A549 (cell line): ENCODE measurements around the gene CFAP97. TPM values are rescaled to one million over a fixed set of nuclear protein-coding genes. Genes with fewer than 3 reads are reported as not detected.
A peak's percentile ranks its signal among the peaks of the same experiment; 100 is the strongest.

Experiments
- ATAC-seq, 2 experiments: fragments of 200-7000 bp in 1 of 2; fragments of >200 bp in 1 of 2; cut with Nextera tagmentation in 1 of 2; cut with Tn5 transposase in 1 of 2; 3 replicates each; pipeline versions ENCODE4 v1.8.0 to v1.9.1; 2018 to 2020; ENCODE audit warnings: mild to moderate bottlenecking in 1 of 2, moderate library complexity in 1 of 2
- CTCF ChIA-PET: fragments of 300-600 bp; sonication (Branson Sonifier 250); formaldehyde crosslinking; extraction: SDS; loops from one replicate; lab custom pipeline; 2021; ENCODE audit warnings: antibody characterized with exemption, inconsistent platforms; lab: Yijun Ruan, JAX
- POLR2A ChIA-PET: fragments of 350-600 bp; formaldehyde crosslinking; extraction: SDS; loops from one replicate; lab custom pipeline; 2021; ENCODE audit warnings: antibody characterized with exemption, inconsistent platforms; lab: Yijun Ruan, JAX
- DNase-seq, 2 experiments: peaks; one replicate each; pipeline versions ENCODE4 v3.0.0 to v3.0.0-alpha.2; 2011 to 2016; ENCODE audit warnings: low read depth in 1 of 2, low spot score in 1 of 2
- FAIRE-seq: peaks from 2 replicates; lab custom pipeline; 2011; peaks lifted over from hg19 to GRCh38; lab: Jason Lieb, UNC
- H3K27ac ChIP-seq, 2 experiments: fragments of >200 bp; sonication (Bioruptor Twin); formaldehyde crosslinking; 3 replicates each; pipeline ENCODE4 v1.5.1; 2016 to 2017
- H3K4me1 ChIP-seq: fragments of >200 bp; sonication (Bioruptor Twin); formaldehyde crosslinking; 3 replicates; pipeline ENCODE4 v1.6.1; 2016
- H3K4me2 ChIP-seq: fragments of >200 bp; sonication (Bioruptor Twin); formaldehyde crosslinking; 3 replicates; pipeline ENCODE4 v1.6.1; 2016
- H3K4me3 ChIP-seq: fragments of >200 bp; sonication (Bioruptor Twin); formaldehyde crosslinking; 3 replicates; pipeline ENCODE4 v1.5.1; 2016
- H3K9me3 ChIP-seq: fragments of >200 bp; sonication (Bioruptor Twin); formaldehyde crosslinking; 3 replicates; pipeline ENCODE4 v1.6.1; 2016
- CEBPB ChIP-seq, 2 experiments: fragments of >200 bp in 1 of 2; sonication (Bioruptor Twin) in 1 of 2; formaldehyde crosslinking in 1 of 2; IDR thresholded peaks; 2 replicates each; pipeline ENCODE4 v1.6.1; 2012 to 2016
- CHD2 ChIP-seq: fragments of 150-350 bp; IDR thresholded peaks from 2 replicates; pipeline ENCODE4 v1.6.1; 2014; ENCODE audit warnings: low read length; ENCODE audit not compliant: partially characterized antibody
- CHD4 ChIP-seq: fragments of 200-600 bp; sonication (generic); IDR thresholded peaks from 2 replicates; pipeline ENCODE4 v1.6.1; 2016; ENCODE audit warnings: antibody characterized with exemption, mild to moderate bottlenecking, borderline replicate concordance
- CTCF ChIP-seq: fragments of >200 bp; sonication (Bioruptor Twin); formaldehyde crosslinking; IDR thresholded peaks from 3 replicates; pipeline ENCODE4 v1.5.1; 2016
- EHMT2 ChIP-seq: fragments of 200-600 bp; sonication (generic); IDR thresholded peaks from 2 replicates; pipeline ENCODE4 v1.6.1; 2016; ENCODE audit warnings: antibody characterized with exemption, low read depth, mild to moderate bottlenecking, moderate library complexity
- EP300 ChIP-seq, 2 experiments: fragments of >200 bp; sonication (Bioruptor Twin); formaldehyde crosslinking; IDR thresholded peaks; 2 replicates in 1 of 2; 3 replicates in 1 of 2; pipeline ENCODE4 v1.6.1; 2016 to 2017
- FOSB ChIP-seq: fragments of 250-450 bp; sonication (Bioruptor Pico); IDR thresholded peaks from 2 replicates; pipeline ENCODE4 v1.5.0; 2020; ENCODE audit warnings: mild to moderate bottlenecking, moderate library complexity
- JUN ChIP-seq, 2 experiments: fragments of >200 bp; sonication (Bioruptor Twin); formaldehyde crosslinking; IDR thresholded peaks; 2 replicates in 1 of 2; 3 replicates in 1 of 2; pipeline ENCODE4 v1.6.1; 2016 to 2017
- RAD21 ChIP-seq, 2 experiments: fragments of >200 bp in 1 of 2; sonication (Bioruptor Twin) in 1 of 2; formaldehyde crosslinking in 1 of 2; IDR thresholded peaks in 1 of 2; conservative IDR thresholded peaks in 1 of 2; 2 replicates in 1 of 2; 3 replicates in 1 of 2; pipeline ENCODE4 v1.6.1; 2012 to 2018; ENCODE audit warnings: inconsistent platforms in 1 of 2
- RCOR1 ChIP-seq: fragments of 150-350 bp; IDR thresholded peaks from 2 replicates; pipeline ENCODE4 v1.6.1; 2014; ENCODE audit warnings: antibody characterized with exemption, low read length, low read depth
- RFX5 ChIP-seq: fragments of 450-650 bp; IDR thresholded peaks from 2 replicates; pipeline ENCODE4 v1.7.1; 2014; ENCODE audit warnings: antibody characterized with exemption, mild to moderate bottlenecking, moderate library complexity
- SMC3 ChIP-seq: fragments of >200 bp; sonication (Bioruptor Twin); formaldehyde crosslinking; IDR thresholded peaks from 3 replicates; pipeline ENCODE4 v1.6.1; 2018; ENCODE audit warnings: inconsistent platforms
- SREBF2 ChIP-seq: fragments of 450-650 bp; IDR thresholded peaks from 2 replicates; pipeline ENCODE4 v1.6.1; 2014; ENCODE audit warnings: mild to moderate bottlenecking, moderate library complexity
- USF2 ChIP-seq: fragments of 450-650 bp; IDR thresholded peaks from 2 replicates; pipeline ENCODE4 v1.6.1; 2014; ENCODE audit warnings: antibody characterized with exemption
- ZNF302 ChIP-seq: fragments of 250-450 bp; sonication (Bioruptor Pico); IDR thresholded peaks from 2 replicates; pipeline ENCODE4 v1.9.0; 2021; ENCODE audit warnings: inconsistent platforms, mild to moderate bottlenecking, moderate library complexity
- WGBS: methylation state at CpG from one replicate; pipeline ENCODE4 v1.1.6; 2017; ENCODE audit errors: missing lambda C conversion rate; 5-methylcytosine and 5-hydroxymethylcytosine counted together
- polyA plus RNA-seq, 4 experiments: library from polyadenylated mRNA; depleted of rRNA in 3 of 4; stranded (reverse); fragments of >200 nt; fragmentation: RNase III in 1 of 4; extraction: RNeasy Plus Mini Kit Qiagen cat#74134 plus additional on column Dnase treatment in 1 of 4; gene quantifications; 2 replicates in 3 of 4; 3 replicates in 1 of 4; pipeline ENCODE4 v1.2.3, GENCODE V29; 2011 to 2017
- TF ChIP-seq, protein P1 (sequence below): IDR thresholded peaks from 2 replicates; pipeline ENCODE4 v1.6.1; 2012; ENCODE audit warnings: low read depth, borderline replicate concordance
- TF ChIP-seq, protein P2 (sequence below): fragments of 150-350 bp; IDR thresholded peaks from 2 replicates; pipeline ENCODE4 v1.6.1; 2014; ENCODE audit warnings: low read depth, mild to moderate bottlenecking, low read length
- TF ChIP-seq, protein P3 (sequence below): IDR thresholded peaks from 2 replicates; pipeline ENCODE4 v1.6.1; 2012
- TF ChIP-seq, protein P4 (sequence below): fragments of 250-450 bp; sonication (Bioruptor Pico); IDR thresholded peaks from 2 replicates; pipeline ENCODE4 v1.5.0; 2021; ENCODE audit warnings: mild to moderate bottlenecking, moderate library complexity, borderline replicate concordance

Gene CFAP97
- polyA plus RNA-seq, 2 of the 4 experiments (the other 2 are of a cell fraction), result 15.8 to 48.2 TPM

DNA sequence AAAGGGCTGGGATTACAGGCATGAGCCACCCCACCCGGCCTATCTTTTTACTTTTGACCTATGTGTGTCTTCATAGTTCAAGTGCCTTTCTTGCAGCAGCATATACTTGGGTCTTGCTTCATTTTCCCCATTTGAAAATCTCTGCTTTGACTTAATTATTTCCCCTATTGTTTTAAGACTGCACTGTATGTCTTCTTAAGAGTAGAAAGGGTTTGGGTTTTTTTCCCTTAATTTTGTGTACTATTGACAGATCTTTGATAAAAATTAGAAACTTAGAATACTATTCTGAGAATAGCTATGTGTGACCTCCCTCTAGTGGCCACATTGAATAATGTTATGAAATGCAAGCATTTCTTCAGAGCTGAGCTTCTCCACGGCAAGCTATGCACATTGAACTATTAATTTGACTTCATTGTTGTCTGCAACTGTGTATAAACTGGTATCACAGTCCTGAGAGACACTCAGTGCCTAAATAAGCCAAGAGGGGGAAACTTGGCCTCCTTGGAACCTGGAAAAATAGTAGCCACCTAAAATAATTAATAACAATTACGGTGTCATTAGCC lies 69.4 kb downstream of the CFAP97 start:
- 35% methylated on average over 3 of the region's 3 CpGs for WGBS
- Histone ChIP-seq H3K9me3 (no peaks in the 10 kb centered on the region), H3K27ac (no peak overlapping the region), H3K4me3 (no peak overlapping the region), H3K4me1 (no peaks in the 10 kb centered on the region), H3K4me2 (no peak overlapping the region)
- ATAC-seq (peak; percentile 83 to 85; a peak in 5 of 6 replicates), DNase-seq (peak; percentile 47 to 50), FAIRE-seq (no peak)
- CTCF ChIA-PET, result interaction anchor here (0.6 to 2.2 kb wide), 14 partner anchors 9 to 1656 kb away, joined by 3 to 12 read pairs (median 4); partner anchors contain the start of gene SLC25A4
- POLR2A ChIA-PET, result interaction anchor here (1.1 kb wide), 1 partner anchor 9 kb away, joined by 11 read pairs; the partner anchor contains the start of gene SLC25A4
- TF ChIP-seq CEBPB (IDR thresholded peaks at IDR 0.05), result peak in 1 of 2 experiments; percentile 37; a peak in 1 of 4 replicates
- TF ChIP-seq SMC3, result peak; percentile 58
- no peak for TF ChIP-seq RFX5
- TF ChIP-seq CTCF, result peak; percentile 74
- TF ChIP-seq RAD21 (conservative IDR thresholded peaks at IDR 0.05 in 1 of 2, IDR thresholded peaks at IDR 0.05 in 1 of 2), result peak; percentile 75 to 76

DNA sequence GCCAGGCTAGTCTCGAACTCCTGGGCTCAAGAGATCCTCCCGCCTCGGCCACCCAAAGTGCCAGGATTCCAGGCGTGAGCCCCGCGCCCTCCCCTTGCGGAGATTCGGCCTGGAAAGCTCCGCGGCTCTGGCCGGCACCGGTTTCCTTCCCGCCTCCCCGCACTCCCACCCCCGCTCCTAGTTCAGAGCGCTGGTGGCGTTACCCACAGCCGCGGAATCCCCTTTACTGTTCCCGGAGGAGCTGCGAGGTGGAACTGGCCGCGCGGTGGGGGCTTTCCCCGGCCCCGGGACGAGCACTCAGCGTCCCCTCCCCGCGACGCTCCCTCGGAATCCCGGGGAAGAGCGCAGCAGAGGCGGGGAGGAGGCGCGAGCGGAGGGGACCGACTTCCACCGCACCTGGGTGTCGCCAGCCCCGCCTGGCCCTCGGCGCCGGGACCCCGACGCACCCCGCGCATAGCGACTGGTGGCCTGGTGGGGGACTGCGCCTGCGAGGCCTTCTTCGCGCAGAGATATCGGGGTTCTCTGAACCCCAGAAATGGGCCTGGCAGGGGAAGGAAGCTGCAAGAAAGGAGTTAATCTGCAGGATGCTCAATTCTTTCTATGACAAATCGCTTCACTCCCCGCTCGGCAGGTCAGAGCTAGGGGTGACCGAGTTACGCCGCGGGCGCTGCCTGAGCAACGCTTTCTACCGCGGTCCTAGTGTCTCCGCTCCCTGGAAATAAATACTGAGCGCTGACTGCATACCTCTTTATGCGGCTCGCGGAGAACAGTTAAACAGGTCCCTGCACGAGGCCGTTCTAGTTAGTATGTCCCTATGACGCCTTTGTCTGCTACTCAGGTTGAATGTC lies 75.3 kb downstream of the CFAP97 start:
- WGBS, result 53% methylated on average over 22 of the region's 74 CpGs
- no peak for FAIRE-seq
- Histone ChIP-seq H3K4me1 (no peaks in the 10 kb centered on the region), H3K9me3 (no peaks in the 10 kb centered on the region), H3K4me3 (peak overlapping the region; percentile 51), H3K4me2 (peak overlapping the region; percentile 89), H3K27ac (peak overlapping the region; percentile 38 to 73; a peak in 5 of 6 replicates)
- ChIA-PET POLR2A (no interaction called here), CTCF (interaction anchor here (0.7 to 1.1 kb wide), 2 partner anchors 16 to 1578 kb away, joined by 3 read pairs; no protein-coding TSS in a partner anchor)
- DNase-seq, result peak; percentile 24 to 40
- TF ChIP-seq CHD2, result no peak
- no peak for TF ChIP-seq SMC3
- TF ChIP-seq, protein P1, sequence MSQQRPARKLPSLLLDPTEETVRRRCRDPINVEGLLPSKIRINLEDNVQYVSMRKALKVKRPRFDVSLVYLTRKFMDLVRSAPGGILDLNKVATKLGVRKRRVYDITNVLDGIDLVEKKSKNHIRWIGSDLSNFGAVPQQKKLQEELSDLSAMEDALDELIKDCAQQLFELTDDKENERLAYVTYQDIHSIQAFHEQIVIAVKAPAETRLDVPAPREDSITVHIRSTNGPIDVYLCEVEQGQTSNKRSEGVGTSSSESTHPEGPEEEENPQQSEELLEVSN, result peak; percentile 53; the same call in 1 of the 2 replicates
- no peak for TF ChIP-seq RCOR1
- no peak for TF ChIP-seq EP300 (IDR thresholded peaks at IDR 0.05)
- TF ChIP-seq FOSB (CRISPR knock-in tag), result no peak
- no peak for TF ChIP-seq JUN (IDR thresholded peaks at IDR 0.05)
- no peak for TF ChIP-seq CHD4
- peak; percentile 64 to 76 for ATAC-seq

DNA sequence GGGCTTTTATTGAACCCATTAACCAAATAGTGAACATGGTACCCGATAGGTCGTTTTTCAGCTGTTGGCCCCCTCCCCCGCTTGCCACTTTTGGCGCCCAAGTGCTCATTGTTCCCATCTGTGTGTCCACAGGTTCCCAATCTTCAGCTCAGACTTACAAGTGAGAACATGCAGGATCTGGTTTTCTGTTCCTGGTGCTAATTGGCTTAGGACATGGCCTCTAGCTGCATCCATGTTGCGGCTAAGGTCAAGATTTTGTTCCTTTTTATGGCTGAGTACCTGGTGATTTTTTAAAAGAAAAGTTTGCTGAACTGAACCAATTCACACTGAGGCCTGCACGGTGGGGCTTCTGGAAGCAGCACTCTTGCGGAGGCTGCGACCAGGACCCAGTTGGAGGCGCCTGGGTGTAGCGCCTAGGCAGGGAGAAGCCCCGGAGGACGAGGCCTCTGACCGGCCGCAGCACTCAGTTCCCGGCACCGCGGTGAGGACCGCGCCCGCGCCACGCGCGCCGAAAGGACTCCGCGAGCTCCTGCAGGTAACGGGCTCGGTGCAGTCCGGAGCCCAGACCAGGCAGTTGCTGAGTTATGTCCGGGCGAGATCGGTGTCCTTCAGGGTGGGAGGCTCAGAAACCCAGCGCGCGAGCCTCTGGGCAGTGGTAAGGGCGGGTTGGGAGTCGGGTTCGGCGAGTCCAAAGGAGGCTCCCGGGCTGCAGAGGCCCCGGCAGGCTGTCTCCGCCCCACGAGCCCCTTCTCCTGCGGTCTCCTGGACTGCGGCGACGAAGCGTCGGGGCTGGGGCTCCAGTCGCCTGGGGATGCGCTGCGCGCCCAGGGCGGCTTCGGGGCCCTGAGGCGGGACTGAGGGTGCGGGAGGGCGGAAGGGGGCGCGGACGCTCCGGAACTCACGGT lies 76.5 kb downstream of the CFAP97 start:
- H3K27ac ChIP-seq, result peak overlapping the region; percentile 54 to 73; a peak in 5 of 6 replicates
- 78% methylated on average over 5 of the region's 64 CpGs for WGBS
- H3K9me3 ChIP-seq, result no peaks in the 10 kb centered on the region
- peak overlapping the region; percentile 51 for H3K4me3 ChIP-seq
- no peak for FAIRE-seq
- peak overlapping the region; percentile 89 for H3K4me2 ChIP-seq
- CTCF ChIA-PET, result interaction anchor here (0.6 to 3.5 kb wide), 2 partner anchors 7 to 15 kb away, joined by 3 to 11 read pairs; partner anchors contain the start of gene SLC25A4
- peak; percentile 75 to 79 for ATAC-seq
- no peaks in the 10 kb centered on the region for H3K4me1 ChIP-seq
- POLR2A ChIA-PET, result no interaction called here
- DNase-seq, result peak; percentile 28 to 33
- no peak for TF ChIP-seq SREBF2
- TF ChIP-seq EHMT2, result no peak
- no peak for TF ChIP-seq ZNF302 (CRISPR knock-in tag)
- TF ChIP-seq RFX5, result no peak
- TF ChIP-seq, protein P2, sequence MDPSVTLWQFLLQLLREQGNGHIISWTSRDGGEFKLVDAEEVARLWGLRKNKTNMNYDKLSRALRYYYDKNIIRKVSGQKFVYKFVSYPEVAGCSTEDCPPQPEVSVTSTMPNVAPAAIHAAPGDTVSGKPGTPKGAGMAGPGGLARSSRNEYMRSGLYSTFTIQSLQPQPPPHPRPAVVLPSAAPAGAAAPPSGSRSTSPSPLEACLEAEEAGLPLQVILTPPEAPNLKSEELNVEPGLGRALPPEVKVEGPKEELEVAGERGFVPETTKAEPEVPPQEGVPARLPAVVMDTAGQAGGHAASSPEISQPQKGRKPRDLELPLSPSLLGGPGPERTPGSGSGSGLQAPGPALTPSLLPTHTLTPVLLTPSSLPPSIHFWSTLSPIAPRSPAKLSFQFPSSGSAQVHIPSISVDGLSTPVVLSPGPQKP, result no peak
- TF ChIP-seq EP300 (IDR thresholded peaks at IDR 0.05), result no peak
- TF ChIP-seq USF2, result no peak
- TF ChIP-seq, protein P1, result no peak
- TF ChIP-seq, protein P3, sequence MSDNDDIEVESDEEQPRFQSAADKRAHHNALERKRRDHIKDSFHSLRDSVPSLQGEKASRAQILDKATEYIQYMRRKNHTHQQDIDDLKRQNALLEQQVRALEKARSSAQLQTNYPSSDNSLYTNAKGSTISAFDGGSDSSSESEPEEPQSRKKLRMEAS, result no peak
- TF ChIP-seq, protein P4, sequence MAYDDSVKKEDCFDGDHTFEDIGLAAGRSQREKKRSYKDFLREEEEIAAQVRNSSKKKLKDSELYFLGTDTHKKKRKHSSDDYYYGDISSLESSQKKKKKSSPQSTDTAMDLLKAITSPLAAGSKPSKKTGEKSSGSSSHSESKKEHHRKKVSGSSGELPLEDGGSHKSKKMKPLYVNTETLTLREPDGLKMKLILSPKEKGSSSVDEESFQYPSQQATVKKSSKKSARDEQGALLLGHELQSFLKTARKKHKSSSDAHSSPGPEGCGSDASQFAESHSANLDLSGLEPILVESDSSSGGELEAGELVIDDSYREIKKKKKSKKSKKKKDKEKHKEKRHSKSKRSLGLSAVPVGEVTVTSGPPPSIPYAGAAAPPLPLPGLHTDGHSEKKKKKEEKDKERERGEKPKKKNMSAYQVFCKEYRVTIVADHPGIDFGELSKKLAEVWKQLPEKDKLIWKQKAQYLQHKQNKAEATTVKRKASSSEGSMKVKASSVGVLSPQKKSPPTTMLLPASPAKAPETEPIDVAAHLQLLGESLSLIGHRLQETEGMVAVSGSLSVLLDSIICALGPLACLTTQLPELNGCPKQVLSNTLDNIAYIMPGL (CRISPR knock-in tag), result no peak
- TF ChIP-seq RCOR1, result no peak
